Fibroblast of the aortic adventitia (primary cell): Measurements from ENCODE around the gene GFRA1. TPM values are rescaled to one million over a fixed set of nuclear protein-coding genes. Genes with fewer than 3 reads are reported as not detected.

ENCODE experiments used
- DNase-seq: peaks from one replicate; pipeline ENCODE4 v3.0.0-alpha.2; 2010; ENCODE audit warnings: low read depth
- H3K4me3 ChIP-seq: 2 replicates; pipeline ENCODE4 v1.5.1; 2011; ENCODE audit warnings: low read depth, mild to moderate bottlenecking, control low read depth, low read length, moderate library complexity
- CTCF ChIP-seq: IDR thresholded peaks from 2 replicates; pipeline ENCODE4 v1.5.1; 2011; ENCODE audit warnings: mild to moderate bottlenecking, low read length, control low read depth, inconsistent platforms; ENCODE audit not compliant: insufficient read depth
- total RNA-seq: library from RNA; depleted of rRNA; stranded (reverse); fragments of >200 nt; gene quantifications from 2 replicates; pipeline ENCODE4 v1.2.3, GENCODE V29; 2012; ENCODE audit warnings: low replicate concordance

The GFRA1 gene
- total RNA-seq, 1 donor: 0.18 TPM

- DNase-seq: peak; percentile 70
- peak; percentile 61 for TF ChIP-seq CTCF
- no peak overlapping the region for H3K4me3 ChIP-seq
These were observed 15.0 kb upstream of the GFRA1 start for GRCh38 chr10:116287906-116288501.

- no peak for TF ChIP-seq CTCF
- no peak overlapping the region for H3K4me3 ChIP-seq
- DNase-seq: no peak
These were observed 13.7 kb upstream of the GFRA1 start for GRCh38 chr10:116286626-116287200.

GRCh38 chr10:116281775-116282174 is 8.8 kb upstream of the GFRA1 start:
- DNase-seq: no peak
- H3K4me3 ChIP-seq: no peak overlapping the region
- TF ChIP-seq CTCF: no peak

GRCh38 chr10:116278846-116279245 is 5.8 kb upstream of the GFRA1 start:
- no peak for TF ChIP-seq CTCF
- no peak overlapping the region for H3K4me3 ChIP-seq
- DNase-seq: no peak

- no peak for TF ChIP-seq CTCF
- H3K4me3 ChIP-seq: no peak overlapping the region
- DNase-seq: no peak
These were observed 4.0 kb upstream of the GFRA1 start for GRCh38 chr10:116276981-116277380.

GRCh38 chr10:116274064-116274904 is 1.3 kb upstream of the GFRA1 start:
- H3K4me3 ChIP-seq: no peak overlapping the region
- no peak for TF ChIP-seq CTCF
- DNase-seq: no peak
